NCI-H128 (cell line): ENCODE data around the gene EPN1.
"Not testable (repeated sequence)": the region's sequence is repeated elsewhere in the genome, so short reads cannot be mapped to it uniquely, and the experiment has no call there.

Experiments
- DNase-seq: peaks from one replicate; lab custom pipeline; 2025; ENCODE audit not compliant: unreplicated experiment; lab: John Stamatoyannopoulos, UW

Gene EPN1

GRCh38 chr19:55717879-55718711 is 43.1 kb downstream of the EPN1 start:
- not testable (repeated sequence) for DNase-seq

DNA sequence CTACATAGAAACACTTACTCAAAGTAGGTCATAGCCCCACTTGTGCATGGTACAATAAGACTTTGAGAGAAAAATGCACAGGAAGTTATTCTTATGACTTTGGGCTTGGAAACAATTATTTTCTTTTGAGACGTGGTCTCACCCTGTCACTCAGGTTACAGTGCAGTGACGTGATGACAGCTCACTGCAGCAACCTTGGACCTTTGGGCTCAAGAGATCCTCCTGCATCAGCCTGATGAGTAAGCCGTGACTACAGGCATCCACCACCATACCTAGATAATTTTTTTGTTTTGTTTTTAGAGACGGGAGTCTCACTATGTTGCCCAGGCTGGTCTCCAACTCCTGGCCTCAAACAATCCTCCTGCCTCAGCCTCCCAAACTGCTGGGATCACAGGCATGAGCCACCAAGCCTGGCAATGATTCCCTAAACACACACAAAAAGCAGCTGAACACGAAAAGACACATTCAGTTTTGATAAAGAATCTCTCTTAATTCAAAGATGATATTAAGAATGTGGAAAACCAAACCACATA is 45.3 kb downstream of the EPN1 start:
- no peak for DNase-seq

DNA sequence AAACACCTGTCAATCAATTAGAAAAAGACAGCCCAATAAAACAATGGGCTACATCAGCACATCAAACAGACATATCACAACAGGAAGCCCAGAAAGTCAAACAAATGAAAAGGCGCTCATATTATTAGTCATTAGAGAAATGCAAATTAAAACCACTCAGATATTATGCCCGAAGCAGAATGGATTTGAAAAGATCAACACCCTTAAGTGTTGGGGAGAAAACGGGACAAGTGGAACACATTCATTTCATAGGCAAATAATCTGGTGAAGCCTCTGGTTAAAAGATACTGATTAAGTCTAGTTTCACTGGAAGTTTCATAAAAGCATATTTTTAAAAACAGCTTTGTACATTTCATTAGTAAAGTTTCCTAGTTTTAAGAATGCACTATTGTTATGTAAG is 45.8 kb downstream of the EPN1 start:
- DNase-seq, result no peak

- no peak for DNase-seq
Observed at GRCh38 chr19:55723491-55723890, 48.5 kb downstream of the EPN1 start.

DNA sequence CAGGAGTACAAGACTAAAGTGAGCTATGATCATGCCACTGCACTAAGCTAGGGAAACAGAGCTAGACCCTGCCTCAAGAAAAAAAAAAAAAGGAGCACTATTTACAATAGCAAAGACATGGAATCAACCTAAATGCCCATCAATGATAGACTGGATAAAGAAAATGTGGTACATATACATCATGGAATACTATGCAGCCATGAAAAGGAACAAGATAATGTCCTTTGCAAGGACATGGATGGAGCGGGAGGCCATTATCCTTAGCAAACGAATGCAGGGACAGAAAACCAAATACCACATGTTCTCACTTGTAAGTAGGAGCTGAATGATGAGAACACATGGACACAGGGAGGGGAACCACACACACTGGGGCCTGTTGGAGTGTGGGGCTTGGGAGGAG is 55.4 kb downstream of the EPN1 start:
- not testable (repeated sequence) for DNase-seq

GRCh38 chr19:55738302-55738701 is 63.3 kb downstream of the EPN1 start, which contains the start of gene NLRP9:
Gene NLRP9, minus strand, starts transcription at chr19:55738402. Its CDS starts 28 bp downstream, at chr19:55738374.
- no peak for DNase-seq

DNA sequence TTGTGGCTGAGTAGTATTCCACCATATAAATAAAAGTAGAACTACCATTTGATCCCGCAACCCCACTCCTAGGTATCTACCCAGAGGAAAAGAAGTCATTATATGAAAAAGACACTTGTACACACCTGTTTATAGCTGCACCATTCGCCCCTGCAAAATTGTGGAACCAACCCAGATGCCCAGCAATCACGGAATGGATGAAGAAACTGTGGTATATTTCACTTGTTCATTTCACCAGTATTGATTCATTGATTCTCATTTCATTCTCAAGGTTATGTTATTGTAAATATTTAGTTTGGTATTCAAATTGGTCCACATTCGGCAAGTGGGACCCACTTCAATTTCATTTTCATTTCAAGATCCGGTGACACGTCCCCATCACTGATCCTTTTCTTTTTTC is 75.7 kb downstream of the EPN1 start:
- DNase-seq, result no peak

DNA sequence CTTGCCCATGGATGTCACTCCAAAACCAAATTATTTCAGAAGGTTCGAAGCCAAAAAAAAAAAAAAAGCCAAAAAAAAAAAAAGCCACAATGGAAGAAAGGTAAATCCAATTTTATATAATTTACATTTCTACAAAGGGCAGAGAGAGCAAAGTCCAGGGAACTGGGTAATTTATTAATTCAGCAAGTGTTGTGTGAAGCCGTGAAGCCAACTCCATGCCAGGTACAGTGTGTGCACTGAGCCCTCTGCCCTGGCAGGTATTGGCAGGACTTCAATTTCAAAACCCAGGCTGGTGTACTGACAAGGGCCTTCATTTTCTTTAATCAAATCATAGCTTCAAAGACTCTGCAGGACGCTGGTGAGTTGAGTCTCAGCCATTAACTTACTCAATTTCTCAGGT is 78.4 kb downstream of the EPN1 start:
- DNase-seq, result no peak

- not testable (repeated sequence) for DNase-seq
Observed at GRCh38 chr19:55756808-55757207, 81.8 kb downstream of the EPN1 start.

- DNase-seq, result not testable (repeated sequence)
Observed at GRCh38 chr19:55758797-55759196, 83.8 kb downstream of the EPN1 start, which contains the start of gene RFPL4A. Gene RFPL4A, plus strand, starts transcription at chr19:55759097. Its CDS starts 2,704 bp downstream, at chr19:55761801.
